ENCODE results near the gene TGM3.

Gene TGM3

GRCh38 chr20:2295886-2296515 lies at the start of gene TGM3:
TGM3 (plus strand) TSS chr20:2296001; CDS start chr20:2296064, 63 bp downstream.
- Histone ChIP-seq H3K27ac (ENCODE audit: low read depth, low read length) (no peak within 1 kb of the TSS), H3K4me1 (ENCODE audit: control insufficient read depth, insufficient read depth, low read length) (no peaks in the 10 kb centered on the region)

DNA sequence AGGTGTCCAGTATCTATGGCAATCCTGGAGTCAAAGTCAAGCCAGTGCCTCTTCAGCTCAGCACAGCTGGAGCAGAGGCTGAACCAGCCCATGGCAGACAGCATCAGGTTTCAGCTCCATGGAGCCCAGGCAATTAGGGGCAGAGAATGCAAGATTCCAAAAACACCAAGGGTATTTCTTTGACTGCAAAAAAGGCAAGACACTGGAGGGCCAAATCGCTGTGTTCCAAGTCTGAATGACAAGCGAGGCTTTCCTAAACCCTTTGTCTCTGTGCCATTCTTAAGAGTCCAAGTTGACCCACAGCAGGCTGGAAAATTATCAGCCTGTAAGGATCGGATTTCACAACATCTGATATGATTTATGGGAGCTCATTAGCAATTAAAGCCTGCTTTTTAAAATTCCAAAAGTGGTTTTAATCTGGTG lies 49.7 kb upstream of the TGM3 start:
- no peak overlapping the region for H3K4me3 ChIP-seq (ENCODE audit: low read length)
- H3K36me3 ChIP-seq (ENCODE audit: control insufficient read depth, insufficient read depth, low read length), result no peaks in the 10 kb centered on the region
- no peak overlapping the region for H3K27ac ChIP-seq (ENCODE audit: low read depth, low read length)
- H3K27me3 ChIP-seq (ENCODE audit: control insufficient read depth, insufficient read depth, low read length), result no peaks in the 10 kb centered on the region
- no peak overlapping the region for H3K9ac ChIP-seq (ENCODE audit: low read length)
- H3K4me1 ChIP-seq (ENCODE audit: control insufficient read depth, insufficient read depth, low read length), result no peaks in the 10 kb centered on the region

More at GRCh38 chr20:2295886-2296515, at the start of gene TGM3:
- Histone ChIP-seq H3K9ac (ENCODE audit: low read length) (no peak within 1 kb of the TSS), H3K4me3 (ENCODE audit: low read length) (no peak within 1 kb of the TSS), H3K27me3 (ENCODE audit: control insufficient read depth, insufficient read depth, low read length) (no peaks in the 10 kb centered on the region), H3K36me3 (ENCODE audit: control insufficient read depth, insufficient read depth, low read length) (no peaks in the 10 kb centered on the region)

DNA sequence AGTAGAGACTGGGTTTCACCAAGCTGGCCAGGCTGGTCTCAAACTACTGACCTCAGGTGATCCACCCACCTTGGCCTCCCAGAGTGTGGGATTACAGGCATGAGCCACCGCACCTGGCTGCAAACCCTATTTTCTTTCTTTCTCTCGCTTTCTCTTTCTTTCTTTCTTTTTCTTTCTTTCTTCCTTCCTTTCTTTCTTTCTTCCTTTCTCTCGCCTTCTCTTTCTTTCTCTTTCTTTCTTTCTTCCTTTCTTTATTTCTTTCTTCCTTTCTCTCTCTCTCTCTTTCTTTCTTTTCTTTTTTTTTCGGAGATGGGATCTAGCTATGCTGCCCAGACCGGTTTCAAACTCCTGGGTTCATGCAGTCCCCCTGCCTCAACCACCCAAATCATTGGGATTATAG lies 47.0 kb upstream of the TGM3 start:
- no peaks in the 10 kb centered on the region for H3K36me3 ChIP-seq (ENCODE audit: control insufficient read depth, insufficient read depth, low read length)
- H3K27ac ChIP-seq (ENCODE audit: low read depth, low read length), result no peak overlapping the region
- H3K4me1 ChIP-seq (ENCODE audit: control insufficient read depth, insufficient read depth, low read length), result no peaks in the 10 kb centered on the region
- no peak overlapping the region for H3K4me3 ChIP-seq (ENCODE audit: low read length)
- H3K9ac ChIP-seq (ENCODE audit: low read length), result no peak overlapping the region
- H3K27me3 ChIP-seq (ENCODE audit: control insufficient read depth, insufficient read depth, low read length), result no peaks in the 10 kb centered on the region

- Histone ChIP-seq H3K27me3 (ENCODE audit: control insufficient read depth, insufficient read depth, low read length) (no peaks in the 10 kb centered on the region), H3K4me1 (ENCODE audit: control insufficient read depth, insufficient read depth, low read length) (no peaks in the 10 kb centered on the region), H3K27ac (ENCODE audit: low read depth, low read length) (no peak overlapping the region), H3K9ac (ENCODE audit: low read length) (no peak overlapping the region), H3K4me3 (ENCODE audit: low read length) (no peak overlapping the region), H3K36me3 (ENCODE audit: control insufficient read depth, insufficient read depth, low read length) (no peaks in the 10 kb centered on the region)
Observed at GRCh38 chr20:2249935-2250334, 45.9 kb upstream of the TGM3 start.

DNA sequence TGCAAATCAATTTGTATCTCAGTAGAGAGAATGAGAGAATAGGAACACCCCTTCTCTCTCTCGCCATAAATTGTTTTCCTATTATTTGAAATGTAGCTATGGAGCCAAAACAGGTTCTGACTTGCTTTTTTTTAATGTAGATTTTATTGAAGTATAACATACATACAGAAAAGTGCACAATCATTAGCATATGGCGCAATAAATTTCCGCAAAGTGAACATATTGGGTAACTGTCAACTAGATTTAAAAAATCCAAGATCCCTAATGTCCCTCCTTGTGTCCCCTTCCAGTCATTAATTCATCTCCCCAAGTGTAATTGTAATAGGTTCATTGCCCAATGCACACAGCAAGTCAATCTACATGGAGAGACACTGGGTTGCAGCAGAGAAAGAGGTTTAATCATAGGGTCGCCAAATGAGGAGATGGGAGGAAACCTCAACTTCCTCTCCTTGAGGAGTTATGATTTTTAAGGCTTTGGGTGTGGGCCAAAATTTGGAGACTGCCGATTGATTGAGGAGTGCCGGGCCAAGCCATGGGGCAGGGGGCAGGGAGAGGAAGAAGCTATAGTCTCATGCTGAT lies 43.3 kb upstream of the TGM3 start:
- Histone ChIP-seq H3K36me3 (ENCODE audit: control insufficient read depth, insufficient read depth, low read length) (no peaks in the 10 kb centered on the region), H3K4me3 (ENCODE audit: low read length) (no peak overlapping the region), H3K9ac (ENCODE audit: low read length) (no peak overlapping the region), H3K4me1 (ENCODE audit: control insufficient read depth, insufficient read depth, low read length) (no peaks in the 10 kb centered on the region), H3K27ac (ENCODE audit: low read depth, low read length) (no peak overlapping the region), H3K27me3 (ENCODE audit: control insufficient read depth, insufficient read depth, low read length) (no peaks in the 10 kb centered on the region)

- Histone ChIP-seq H3K9ac (ENCODE audit: low read length) (no peak overlapping the region), H3K36me3 (ENCODE audit: control insufficient read depth, insufficient read depth, low read length) (no peaks in the 10 kb centered on the region), H3K4me3 (ENCODE audit: low read length) (no peak overlapping the region), H3K27me3 (ENCODE audit: control insufficient read depth, insufficient read depth, low read length) (no peaks in the 10 kb centered on the region), H3K4me1 (ENCODE audit: control insufficient read depth, insufficient read depth, low read length) (no peaks in the 10 kb centered on the region), H3K27ac (ENCODE audit: low read depth, low read length) (no peak overlapping the region)
Observed at GRCh38 chr20:2253256-2253655, 42.5 kb upstream of the TGM3 start.

DNA sequence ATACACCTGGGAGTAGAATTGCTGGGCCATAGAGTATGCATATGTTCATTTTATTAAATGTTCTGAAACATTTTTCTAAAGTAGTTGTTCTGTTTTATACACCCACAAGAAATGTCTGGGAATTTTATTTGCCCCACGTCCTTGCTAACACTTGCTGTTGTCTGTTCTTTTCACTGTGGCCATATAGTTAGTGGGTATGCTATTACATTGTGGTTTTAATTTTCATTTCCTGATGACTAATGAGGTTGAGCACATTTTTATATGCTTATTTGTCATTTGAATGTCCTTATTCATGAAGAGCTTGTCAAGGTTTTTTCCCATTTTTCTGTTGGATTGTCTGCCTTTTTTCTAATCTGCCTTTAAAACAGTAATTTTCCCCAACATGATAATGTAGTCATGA lies 41.5 kb upstream of the TGM3 start:
- Histone ChIP-seq H3K36me3 (ENCODE audit: control insufficient read depth, insufficient read depth, low read length) (no peaks in the 10 kb centered on the region), H3K4me3 (ENCODE audit: low read length) (no peak overlapping the region), H3K27ac (ENCODE audit: low read depth, low read length) (no peak overlapping the region), H3K9ac (ENCODE audit: low read length) (no peak overlapping the region), H3K4me1 (ENCODE audit: control insufficient read depth, insufficient read depth, low read length) (no peaks in the 10 kb centered on the region), H3K27me3 (ENCODE audit: control insufficient read depth, insufficient read depth, low read length) (no peaks in the 10 kb centered on the region)

- H3K36me3 ChIP-seq (ENCODE audit: control insufficient read depth, insufficient read depth, low read length), result no peaks in the 10 kb centered on the region
- no peaks in the 10 kb centered on the region for H3K27me3 ChIP-seq (ENCODE audit: control insufficient read depth, insufficient read depth, low read length)
- H3K4me1 ChIP-seq (ENCODE audit: control insufficient read depth, insufficient read depth, low read length), result no peaks in the 10 kb centered on the region
- H3K9ac ChIP-seq (ENCODE audit: low read length), result no peak overlapping the region
- H3K4me3 ChIP-seq (ENCODE audit: low read length), result no peak overlapping the region
- H3K27ac ChIP-seq (ENCODE audit: low read depth, low read length), result no peak overlapping the region
Observed at GRCh38 chr20:2255926-2256531, 39.8 kb upstream of the TGM3 start.

- Histone ChIP-seq H3K27ac (ENCODE audit: low read depth, low read length) (no peak overlapping the region), H3K27me3 (ENCODE audit: control insufficient read depth, insufficient read depth, low read length) (no peaks in the 10 kb centered on the region), H3K4me1 (ENCODE audit: control insufficient read depth, insufficient read depth, low read length) (no peaks in the 10 kb centered on the region), H3K9ac (ENCODE audit: low read length) (no peak overlapping the region), H3K36me3 (ENCODE audit: control insufficient read depth, insufficient read depth, low read length) (no peaks in the 10 kb centered on the region), H3K4me3 (ENCODE audit: low read length) (no peak overlapping the region)
Observed at GRCh38 chr20:2259731-2260130, 36.1 kb upstream of the TGM3 start.

GRCh38 chr20:2260250-2260649 lies 35.6 kb upstream of the TGM3 start:
- H3K9ac ChIP-seq (ENCODE audit: low read length), result no peak overlapping the region
- H3K36me3 ChIP-seq (ENCODE audit: control insufficient read depth, insufficient read depth, low read length), result no peaks in the 10 kb centered on the region
- H3K27me3 ChIP-seq (ENCODE audit: control insufficient read depth, insufficient read depth, low read length), result no peaks in the 10 kb centered on the region
- no peak overlapping the region for H3K27ac ChIP-seq (ENCODE audit: low read depth, low read length)
- H3K4me1 ChIP-seq (ENCODE audit: control insufficient read depth, insufficient read depth, low read length), result no peaks in the 10 kb centered on the region
- H3K4me3 ChIP-seq (ENCODE audit: low read length), result no peak overlapping the region

GRCh38 chr20:2261046-2261485 lies 34.7 kb upstream of the TGM3 start:
- no peak overlapping the region for H3K9ac ChIP-seq (ENCODE audit: low read length)
- H3K27ac ChIP-seq (ENCODE audit: low read depth, low read length), result no peak overlapping the region
- no peaks in the 10 kb centered on the region for H3K27me3 ChIP-seq (ENCODE audit: control insufficient read depth, insufficient read depth, low read length)
- H3K36me3 ChIP-seq (ENCODE audit: control insufficient read depth, insufficient read depth, low read length), result no peaks in the 10 kb centered on the region
- no peaks in the 10 kb centered on the region for H3K4me1 ChIP-seq (ENCODE audit: control insufficient read depth, insufficient read depth, low read length)
- H3K4me3 ChIP-seq (ENCODE audit: low read length), result no peak overlapping the region

DNA sequence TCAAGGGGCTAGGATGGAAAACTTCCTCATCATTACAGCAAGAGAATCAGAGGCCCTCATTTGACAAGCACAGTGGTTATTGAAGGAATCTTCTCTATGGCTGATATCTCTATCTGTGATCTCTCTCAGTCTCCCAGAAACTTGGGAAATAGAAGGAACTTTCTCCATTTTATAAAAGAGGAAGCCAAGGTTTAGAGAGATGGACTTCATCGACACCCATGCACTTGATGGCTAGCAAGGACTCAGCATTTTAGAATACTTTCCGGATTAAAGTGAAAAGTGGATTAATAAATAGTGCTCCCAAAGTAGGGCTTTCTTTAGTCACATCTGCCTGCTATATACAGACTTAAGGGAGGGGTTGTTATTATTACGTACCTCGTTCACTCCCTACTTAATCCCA lies 34.2 kb upstream of the TGM3 start:
- no peak overlapping the region for H3K9ac ChIP-seq (ENCODE audit: low read length)
- no peak overlapping the region for H3K4me3 ChIP-seq (ENCODE audit: low read length)
- H3K4me1 ChIP-seq (ENCODE audit: control insufficient read depth, insufficient read depth, low read length), result no peaks in the 10 kb centered on the region
- H3K36me3 ChIP-seq (ENCODE audit: control insufficient read depth, insufficient read depth, low read length), result no peaks in the 10 kb centered on the region
- no peaks in the 10 kb centered on the region for H3K27me3 ChIP-seq (ENCODE audit: control insufficient read depth, insufficient read depth, low read length)
- no peak overlapping the region for H3K27ac ChIP-seq (ENCODE audit: low read depth, low read length)

- Histone ChIP-seq H3K27ac (ENCODE audit: low read depth, low read length) (no peak overlapping the region), H3K4me3 (ENCODE audit: low read length) (no peak overlapping the region), H3K4me1 (ENCODE audit: control insufficient read depth, insufficient read depth, low read length) (no peaks in the 10 kb centered on the region), H3K36me3 (ENCODE audit: control insufficient read depth, insufficient read depth, low read length) (no peaks in the 10 kb centered on the region), H3K27me3 (ENCODE audit: control insufficient read depth, insufficient read depth, low read length) (no peaks in the 10 kb centered on the region), H3K9ac (ENCODE audit: low read length) (no peak overlapping the region)
Observed at GRCh38 chr20:2264118-2264517, 31.7 kb upstream of the TGM3 start.

Data from rectal smooth muscle tissue (tissue), 1 donor.